DMS79 (cell line): ENCODE measurements around the gene PIK3R2.

Experiments used
- DNase-seq: peaks from one replicate; lab custom pipeline; 2025; lab: John Stamatoyannopoulos, UW

PIK3R2 gene

GRCh38 chr19:18123819-18124218 is 29.1 kb upstream of the PIK3R2 start:
- no peak for DNase-seq

GRCh38 chr19:18126097-18126496 is 26.9 kb upstream of the PIK3R2 start:
- no peak for DNase-seq

DNA sequence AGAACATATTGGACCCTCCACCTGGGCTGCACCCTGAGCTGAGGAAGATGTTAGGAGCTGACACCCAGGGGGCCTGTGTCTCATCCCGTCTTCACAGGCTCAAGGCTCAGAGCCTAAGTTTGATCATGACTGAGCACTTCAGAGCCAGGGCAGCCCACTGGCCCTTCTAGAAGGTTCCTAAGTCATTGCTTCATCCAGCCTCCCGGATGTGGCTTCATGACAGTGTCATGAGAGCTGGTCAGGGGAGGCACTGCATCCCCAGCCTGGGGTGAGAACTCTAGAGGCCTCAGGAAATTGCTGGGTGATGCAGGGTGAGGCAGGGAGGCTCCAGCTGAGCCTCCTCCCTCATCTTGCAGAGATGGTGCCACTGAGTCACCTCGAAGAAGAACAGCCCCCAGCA is 24.9 kb upstream of the PIK3R2 start:
- no peak for DNase-seq

DNA sequence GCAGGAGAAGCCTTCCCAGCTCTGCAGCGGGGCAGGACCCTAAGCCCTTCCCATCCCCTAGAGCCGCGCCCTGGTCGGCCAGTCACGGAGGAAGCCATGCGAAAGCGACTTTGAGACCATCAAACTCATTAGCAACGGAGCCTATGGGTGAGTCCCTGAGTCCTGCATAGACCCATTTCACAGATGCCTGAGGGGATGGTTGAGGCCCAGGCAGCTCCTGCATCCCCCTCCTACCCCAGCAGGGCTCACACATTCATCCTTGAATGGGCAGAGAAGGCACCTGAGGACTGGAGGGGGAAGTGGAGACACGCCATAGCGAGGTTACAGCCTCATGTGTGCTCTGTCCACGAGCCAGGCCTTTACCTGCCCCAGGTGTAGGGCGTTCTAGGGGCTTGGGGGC is 24.2 kb upstream of the PIK3R2 start:
- DNase-seq, result no peak

- DNase-seq, result no peak
Measured at GRCh38 chr19:18130523-18131242, 22.3 kb upstream of the PIK3R2 start.

- no peak for DNase-seq
Measured at GRCh38 chr19:18131841-18132596, 20.9 kb upstream of the PIK3R2 start.

GRCh38 chr19:18135712-18136584 is 17.0 kb upstream of the PIK3R2 start:
- DNase-seq, result no peak

- no peak for DNase-seq
Measured at GRCh38 chr19:18137242-18137641, 15.7 kb upstream of the PIK3R2 start.

- no peak for DNase-seq
Measured at GRCh38 chr19:18137657-18138339, 15.2 kb upstream of the PIK3R2 start.

GRCh38 chr19:18140473-18140872 is 12.5 kb upstream of the PIK3R2 start:
- DNase-seq, result no peak

DNA sequence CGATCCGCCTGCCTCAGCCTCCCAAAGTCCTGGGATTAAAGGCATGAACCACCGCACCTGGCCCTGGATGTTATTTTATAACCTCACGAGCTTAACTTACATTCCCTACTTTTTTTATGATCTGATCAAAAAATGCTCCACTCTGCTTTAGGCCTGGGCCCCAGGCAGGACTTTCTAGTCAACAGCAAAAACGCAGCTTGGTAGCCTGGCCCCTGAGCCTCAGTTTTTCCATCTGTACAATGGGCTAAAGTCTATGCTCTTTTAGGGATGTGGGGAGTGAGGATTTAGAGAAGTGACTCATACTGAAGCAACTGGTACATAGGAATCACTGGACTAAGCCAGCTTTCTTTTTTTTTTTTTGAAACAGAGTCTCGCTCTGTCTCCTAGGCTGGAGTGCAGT is 11.9 kb upstream of the PIK3R2 start:
- DNase-seq, result no peak

DNA sequence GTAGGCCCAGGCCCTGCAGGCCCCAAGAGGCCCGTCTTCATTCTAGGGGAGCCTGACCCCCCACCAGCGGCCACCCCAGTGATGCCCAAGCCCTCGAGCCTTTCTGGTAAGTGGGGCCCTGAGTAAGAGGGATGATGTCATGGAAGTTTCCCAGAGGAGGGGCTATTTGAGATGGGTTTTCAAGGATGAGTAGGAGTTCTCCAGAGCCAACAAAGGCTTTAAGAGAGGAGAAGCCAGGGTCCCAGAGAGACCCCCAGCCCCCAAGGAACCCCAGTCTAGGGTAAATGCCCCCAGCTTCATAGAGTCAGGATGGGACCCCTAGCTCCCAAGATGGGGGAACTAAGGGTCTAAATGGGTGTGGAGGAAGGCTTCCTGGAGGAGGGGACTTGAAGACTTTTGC is 9.1 kb upstream of the PIK3R2 start:
- DNase-seq, result no peak

DNA sequence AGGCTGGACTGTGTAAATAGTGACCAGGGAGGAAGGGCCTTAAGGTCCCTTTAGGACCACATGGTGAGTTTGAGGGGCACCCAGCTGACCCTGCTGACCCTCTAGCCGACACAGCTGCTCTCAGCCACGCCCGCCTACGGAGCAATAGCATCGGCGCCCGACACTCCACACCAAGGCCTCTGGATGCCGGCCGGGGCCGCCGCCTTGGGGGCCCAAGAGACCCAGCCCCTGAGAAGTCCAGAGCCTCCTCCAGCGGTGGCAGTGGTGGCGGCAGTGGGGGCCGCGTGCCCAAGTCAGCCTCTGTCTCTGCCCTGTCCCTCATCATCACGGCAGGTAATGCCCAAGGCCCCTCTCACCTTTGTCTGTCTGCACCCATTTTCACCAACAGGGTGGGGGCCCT is 8.6 kb upstream of the PIK3R2 start:
- no peak for DNase-seq

DNA sequence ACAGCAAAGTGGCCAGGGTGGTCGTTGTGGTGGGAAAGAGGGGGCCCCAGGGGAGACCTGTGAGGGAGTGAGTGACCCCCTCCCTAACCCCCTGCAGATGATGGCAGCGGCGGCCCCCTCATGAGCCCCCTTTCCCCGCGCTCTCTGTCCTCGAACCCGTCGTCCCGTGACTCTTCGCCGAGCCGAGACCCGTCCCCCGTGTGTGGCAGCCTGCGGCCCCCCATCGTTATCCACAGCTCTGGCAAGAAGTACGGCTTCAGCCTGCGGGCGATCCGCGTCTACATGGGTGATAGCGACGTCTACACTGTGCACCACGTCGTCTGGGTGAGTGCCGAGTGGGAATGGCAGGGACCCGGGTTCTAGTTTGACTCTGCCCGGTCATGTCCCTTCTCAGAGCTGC is 8.1 kb upstream of the PIK3R2 start:
- DNase-seq, result no peak

- DNase-seq, result no peak
Measured at GRCh38 chr19:18145391-18145999, 7.5 kb upstream of the PIK3R2 start.

DNA sequence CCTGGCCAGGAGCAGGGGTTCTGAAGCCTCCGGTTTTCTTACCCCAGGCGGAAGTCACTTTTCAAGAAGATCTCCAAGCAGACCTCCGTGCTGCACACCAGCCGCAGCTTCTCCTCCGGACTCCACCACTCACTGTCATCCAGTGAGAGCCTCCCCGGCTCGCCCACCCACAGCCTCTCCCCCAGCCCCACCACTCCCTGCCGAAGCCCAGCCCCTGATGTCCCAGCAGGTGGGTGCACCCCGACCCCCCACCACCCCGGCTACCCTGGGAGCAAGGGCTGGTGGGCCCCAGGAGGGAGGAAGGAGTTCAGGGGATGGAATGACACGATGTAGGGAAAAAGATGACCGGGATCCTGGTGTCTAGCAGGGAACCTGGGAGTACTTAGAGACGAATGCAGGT is 5.6 kb upstream of the PIK3R2 start:
- DNase-seq, result no peak

- DNase-seq, result no peak
Measured at GRCh38 chr19:18149596-18149975, 3.4 kb upstream of the PIK3R2 start.

DNA sequence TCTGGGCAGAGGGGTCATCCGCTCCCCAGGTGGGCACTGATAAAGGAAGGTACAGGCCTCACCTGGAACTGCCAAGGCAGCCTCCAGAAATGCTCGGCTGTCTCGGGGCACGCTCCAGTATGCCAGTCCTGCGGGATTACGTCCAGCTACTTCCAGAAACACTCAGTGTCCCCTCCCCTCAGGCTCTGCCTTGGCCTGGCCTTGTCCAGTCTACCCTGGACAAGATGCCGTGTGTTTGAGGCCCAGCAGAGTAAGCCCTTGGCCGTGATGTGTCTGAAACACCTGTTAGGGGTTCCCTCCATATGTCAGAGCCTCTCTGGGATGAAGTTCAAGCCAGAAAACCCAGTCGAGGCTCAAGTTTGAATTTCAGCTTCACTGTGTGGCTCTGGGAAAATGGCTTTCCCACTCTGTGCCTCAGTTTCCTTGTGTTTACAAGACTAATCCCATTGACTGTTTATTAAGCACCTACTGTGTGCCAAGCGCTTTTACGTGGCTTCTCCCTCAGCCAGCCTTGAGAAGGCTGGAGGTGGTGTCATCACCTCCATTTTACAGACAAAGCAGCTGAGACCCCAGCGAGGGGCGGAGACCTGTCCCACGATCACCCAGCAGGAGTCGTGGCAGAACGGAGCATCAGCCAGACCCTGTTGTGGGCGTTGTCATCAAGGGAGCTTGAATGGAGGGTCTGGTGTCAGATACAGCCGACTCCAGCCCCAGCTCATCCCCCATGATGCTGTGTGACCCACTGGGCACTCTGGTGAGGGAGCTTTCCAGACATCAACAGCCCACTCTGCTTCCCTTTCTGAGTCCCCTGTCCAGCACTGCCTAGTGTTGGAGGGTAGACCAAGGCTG is 2.0 kb upstream of the PIK3R2 start:
- DNase-seq, result no peak

GRCh38 chr19:18152442-18152816 is 534 bp upstream of the PIK3R2 start:
- peak; percentile 85 for DNase-seq

- no peak for DNase-seq
Measured at GRCh38 chr19:18153556-18154134, 682 bp downstream of the PIK3R2 start.
